Measurements from ENCODE around the gene FAM20C.
"Not testable (repeated sequence)": the region's sequence is repeated elsewhere in the genome, so short reads cannot be mapped to it uniquely, and the experiment has no call there.

The FAM20C gene

DNA sequence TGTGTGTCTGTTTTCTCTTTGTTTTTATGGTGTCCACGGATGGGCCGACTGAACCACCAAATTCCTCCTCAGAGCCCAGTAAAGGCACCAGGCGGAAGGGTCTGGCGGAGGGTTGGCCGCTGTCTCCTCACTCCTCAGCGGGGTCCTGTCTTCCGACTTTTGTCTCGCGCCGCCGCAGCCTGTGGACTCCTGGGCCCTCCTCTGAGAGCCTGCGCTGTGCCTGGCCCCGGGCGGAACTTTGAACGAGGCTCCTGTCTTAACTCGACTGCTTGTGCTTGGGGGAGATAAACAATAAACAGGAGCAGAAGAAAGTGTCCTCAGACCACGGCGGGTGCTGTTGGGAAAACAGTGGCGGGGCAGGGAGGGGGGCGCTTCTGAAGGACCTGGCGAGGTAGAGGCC, 2.2 kb upstream of the FAM20C start:
- in situ Hi-C loops (cut with HindIII; ENCODE audit: low sequenced_read_pairs): no loop called here

- in situ Hi-C loops (cut with HindIII; ENCODE audit: low sequenced_read_pairs): no loop called here
Observed at GRCh38 chr7:191105-191980, 1.0 kb upstream of the FAM20C start.

DNA sequence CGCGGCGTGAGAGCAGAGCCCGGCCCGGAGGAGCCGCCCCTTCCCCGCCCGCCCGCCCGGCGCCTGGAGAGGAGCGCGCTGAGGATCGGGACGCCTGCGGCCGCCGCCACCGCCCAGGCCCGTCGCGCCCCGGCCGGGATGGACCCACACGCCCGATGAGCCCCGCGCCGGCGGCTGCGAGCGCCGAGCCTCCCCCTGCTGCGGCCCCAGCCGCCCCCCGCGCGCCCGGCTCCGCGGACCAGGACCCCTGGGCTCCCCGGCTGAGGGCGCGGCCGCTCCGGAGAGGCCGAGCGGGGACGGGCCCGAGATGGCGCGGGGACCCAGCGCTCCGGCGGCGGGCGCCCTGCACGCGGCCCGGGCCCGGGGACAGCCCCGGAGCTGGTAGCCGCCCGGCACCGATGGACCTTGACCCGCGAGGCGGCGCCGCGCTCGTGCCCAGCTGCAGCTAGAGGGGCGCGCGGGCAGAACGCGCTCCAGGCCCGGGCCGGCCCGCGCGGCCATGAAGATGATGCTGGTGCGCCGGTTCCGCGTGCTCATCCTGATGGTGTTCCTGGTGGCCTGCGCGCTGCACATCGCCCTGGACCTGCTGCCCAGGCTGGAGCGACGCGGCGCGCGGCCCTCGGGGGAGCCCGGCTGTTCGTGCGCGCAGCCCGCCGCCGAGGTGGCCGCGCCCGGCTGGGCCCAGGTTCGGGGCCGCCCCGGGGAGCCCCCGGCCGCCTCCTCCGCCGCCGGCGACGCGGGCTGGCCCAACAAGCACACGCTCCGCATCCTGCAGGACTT, 520 bp downstream of the FAM20C start:
- in situ Hi-C loops (cut with HindIII; ENCODE audit: low sequenced_read_pairs): no loop called here

- in situ Hi-C loops (cut with HindIII; ENCODE audit: low sequenced_read_pairs): no loop called here
Observed at GRCh38 chr7:193481-194251, 1.3 kb downstream of the FAM20C start.

- in situ Hi-C loops (cut with HindIII; ENCODE audit: low sequenced_read_pairs): no loop called here
Observed at GRCh38 chr7:194252-195009, 2.1 kb downstream of the FAM20C start.

GRCh38 chr7:195010-195829, 2.8 kb downstream of the FAM20C start:
- in situ Hi-C loops (cut with HindIII; ENCODE audit: low sequenced_read_pairs): no loop called here

GRCh38 chr7:195830-196128, 3.4 kb downstream of the FAM20C start:
- in situ Hi-C loops (cut with HindIII; ENCODE audit: low sequenced_read_pairs): no loop called here

GRCh38 chr7:196283-196682, 3.9 kb downstream of the FAM20C start:
- in situ Hi-C loops (cut with HindIII; ENCODE audit: low sequenced_read_pairs): no loop called here

- in situ Hi-C loops (cut with HindIII; ENCODE audit: low sequenced_read_pairs): no loop called here
Observed at GRCh38 chr7:196778-197321, 4.5 kb downstream of the FAM20C start.

DNA sequence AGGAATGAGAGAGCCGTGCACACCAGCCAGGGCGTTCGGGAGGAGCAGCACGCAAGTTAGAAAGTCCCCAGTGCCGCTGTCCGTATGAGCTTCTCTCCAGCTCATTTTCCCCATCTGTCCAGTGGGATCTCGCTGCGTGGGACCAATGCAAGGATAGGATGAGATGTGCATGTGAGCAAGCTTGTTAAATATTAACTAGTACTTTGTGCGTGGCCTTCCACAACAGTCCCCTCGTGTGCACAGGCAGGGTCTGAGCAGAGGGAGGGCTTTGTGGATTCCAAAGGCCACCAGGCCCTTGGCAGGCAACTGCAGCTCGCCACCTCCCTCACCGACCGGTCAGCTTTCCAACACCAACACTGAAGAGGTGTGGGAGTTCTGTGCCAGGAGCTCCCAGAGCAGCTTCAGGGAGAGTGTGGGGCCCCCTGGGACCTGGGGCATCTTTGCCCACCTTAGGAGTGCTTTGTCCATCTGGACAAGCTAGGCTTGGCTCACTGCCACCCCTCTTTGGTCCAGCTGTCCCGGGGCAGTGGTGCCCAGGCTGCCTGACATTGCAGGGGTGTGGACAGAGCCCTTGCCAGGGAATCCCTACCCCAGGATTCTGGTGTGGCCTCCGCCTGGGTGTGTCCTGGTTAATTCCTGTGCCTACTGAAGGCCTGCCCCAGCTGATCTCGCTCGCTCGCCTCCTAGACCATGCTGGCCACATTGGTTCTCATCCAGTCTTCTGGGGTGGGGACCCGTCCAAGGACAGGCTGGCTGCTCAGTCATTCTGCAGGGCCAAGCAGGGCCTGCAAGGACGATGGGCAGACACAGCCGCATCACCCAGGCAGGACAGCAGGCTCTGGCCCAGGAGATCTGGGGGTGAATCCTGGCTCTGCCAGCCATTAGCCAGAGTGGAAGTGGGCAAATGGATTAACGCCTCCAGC, 5.3 kb downstream of the FAM20C start:
- in situ Hi-C loops (cut with HindIII; ENCODE audit: low sequenced_read_pairs): no loop called here

DNA sequence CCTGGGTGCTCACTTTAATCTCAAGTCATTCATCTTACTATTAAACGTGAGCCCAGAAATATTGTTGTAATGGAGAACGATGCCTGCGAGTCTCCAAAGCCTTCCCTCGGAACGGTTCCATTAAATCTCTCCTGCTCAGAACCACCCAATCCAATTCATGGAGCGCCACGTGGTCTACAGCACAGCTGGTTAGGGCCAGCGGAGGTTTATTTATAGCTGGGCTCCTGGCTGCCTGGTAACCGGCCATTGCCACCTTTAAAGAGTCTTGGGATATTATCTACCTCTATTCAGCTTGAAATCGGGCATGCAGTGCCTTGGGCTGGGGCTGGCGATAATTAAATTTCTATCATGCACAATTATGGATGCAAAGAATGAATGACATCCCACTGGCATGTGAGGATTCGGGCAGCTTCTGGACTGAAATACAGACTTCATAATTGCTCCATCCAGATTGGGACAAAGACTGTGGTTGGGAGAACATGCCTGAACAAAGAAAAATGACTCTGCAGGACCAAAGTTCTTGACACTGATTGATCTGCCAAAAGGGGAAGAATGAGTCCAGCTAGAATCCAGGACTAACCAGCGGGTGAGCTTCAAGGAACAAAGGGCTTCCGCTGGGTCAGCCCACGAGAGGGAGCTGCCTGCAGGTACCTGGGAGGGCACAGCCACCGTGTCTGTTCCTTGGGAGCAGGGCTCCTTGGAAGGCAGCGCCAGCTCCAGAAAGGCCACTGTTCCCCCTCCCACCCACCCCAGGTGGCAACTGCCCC, 7.3 kb downstream of the FAM20C start:
- in situ Hi-C loops (cut with HindIII; ENCODE audit: low sequenced_read_pairs): no loop called here

DNA sequence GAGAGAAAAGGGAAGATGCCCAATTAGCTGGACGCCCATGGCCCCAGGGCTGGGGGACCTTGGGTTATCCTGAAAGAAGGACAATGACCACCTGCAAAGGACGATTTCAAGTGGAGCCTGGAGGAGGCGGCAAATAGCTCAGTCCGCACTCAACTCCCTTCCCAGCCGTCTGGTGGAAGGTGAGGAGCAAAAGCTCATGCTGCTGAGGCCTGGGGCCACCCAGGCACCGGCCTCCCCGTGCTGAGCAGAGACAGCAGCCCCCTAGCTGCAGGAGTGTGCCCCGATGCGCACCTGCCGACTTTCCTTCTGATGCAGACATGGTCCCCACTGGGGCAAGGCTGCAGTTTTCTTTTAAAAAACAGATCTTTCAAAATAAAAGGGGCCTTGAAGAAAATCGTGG, 7.9 kb downstream of the FAM20C start:
- in situ Hi-C loops (cut with HindIII; ENCODE audit: low sequenced_read_pairs): no loop called here

- in situ Hi-C loops (cut with HindIII; ENCODE audit: low sequenced_read_pairs): no loop called here
Observed at GRCh38 chr7:200704-201103, 8.3 kb downstream of the FAM20C start.

GRCh38 chr7:204326-204725, 12.0 kb downstream of the FAM20C start:
- in situ Hi-C loops (cut with HindIII; ENCODE audit: low sequenced_read_pairs): no loop called here

DNA sequence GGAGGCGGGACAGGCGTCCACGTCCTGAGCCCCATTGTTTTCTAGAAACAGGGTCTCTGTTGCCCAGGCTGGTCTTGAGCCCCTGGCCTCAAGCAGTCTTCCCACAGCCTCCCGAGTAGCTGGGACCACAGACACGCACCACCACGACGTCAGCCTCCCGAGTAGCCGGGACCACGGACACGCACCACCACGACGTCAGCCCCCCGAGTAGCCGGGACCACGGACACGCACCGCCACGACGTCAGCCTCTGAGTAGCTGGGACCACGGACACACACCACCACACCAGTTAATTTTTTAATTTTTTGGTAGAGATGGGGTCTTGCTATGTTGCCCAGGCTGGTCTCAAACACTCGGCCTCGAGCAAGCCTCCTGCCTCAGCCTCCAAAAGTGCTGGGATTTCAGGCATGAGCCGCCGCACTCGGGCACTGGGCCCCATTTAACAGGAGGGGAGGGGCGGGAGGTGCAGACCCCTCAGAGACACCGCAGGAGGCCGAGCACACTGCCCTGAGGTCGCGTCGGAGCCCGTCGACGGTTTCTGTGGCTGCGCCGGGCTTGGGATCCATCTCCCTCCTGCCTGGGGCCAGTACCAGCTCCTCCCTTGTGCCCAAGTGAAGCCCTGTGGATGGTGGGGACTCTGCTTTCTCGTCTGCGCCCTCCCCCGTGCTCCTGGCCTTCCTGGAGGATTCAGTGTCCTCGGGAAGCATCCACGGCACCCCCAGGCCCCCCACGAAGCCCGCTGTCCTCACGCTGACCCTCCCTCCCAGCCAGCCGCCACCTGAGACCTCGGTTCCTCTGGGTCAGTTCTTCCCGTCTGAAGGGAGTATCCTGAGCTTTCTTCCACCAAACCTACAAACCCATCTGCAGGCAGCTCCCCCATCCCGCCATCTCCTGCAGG, 13.0 kb downstream of the FAM20C start:
- in situ Hi-C loops (cut with HindIII; ENCODE audit: low sequenced_read_pairs): no loop called here

DNA sequence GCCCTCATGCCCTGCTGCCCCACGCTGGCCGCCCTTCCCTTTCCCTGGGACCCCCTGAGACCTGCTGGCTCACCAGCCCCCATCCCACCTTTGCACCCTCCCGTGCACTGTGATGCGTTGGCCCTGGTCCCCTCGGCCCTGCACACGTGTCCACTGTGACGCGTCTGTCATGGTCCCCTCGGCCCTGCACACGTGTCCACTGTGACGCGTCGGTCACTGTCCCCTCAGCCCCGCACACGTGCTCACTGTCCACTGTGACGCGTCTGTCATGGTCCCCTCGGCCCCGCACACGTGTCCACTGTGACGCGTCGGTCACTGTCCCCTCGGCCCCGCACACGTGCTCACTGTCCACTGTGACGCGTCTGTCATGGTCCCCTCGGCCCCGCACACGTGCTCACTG, 14.0 kb downstream of the FAM20C start:
- in situ Hi-C loops (cut with HindIII; ENCODE audit: low sequenced_read_pairs): not testable (repeated sequence)
